Kidney (tissue), 14 donors: ENCODE measurements around the gene AOPEP. TPM values are rescaled to one million over a fixed set of nuclear protein-coding genes. Genes with fewer than 3 reads are reported as not detected.
"Not testable (repeated sequence)": the region's sequence is repeated elsewhere in the genome, so short reads cannot be mapped to it uniquely, and the experiment has no call there.

Source experiments
- DNase-seq, 5 donors: peaks; one replicate each; pipeline ENCODE4 v3.0.0-alpha.2; 2013 to 2020
- FAIRE-seq: peaks from 2 replicates; lab custom pipeline; 2012; peaks lifted over from hg19 to GRCh38; lab: Jason Lieb, UNC
- H3K27ac ChIP-seq, 2 donors: one replicate each; pipeline ENCODE4 v1.7.0; 2013; ENCODE audit warnings: low read depth in 2 of 2, low read length in 2 of 2, inconsistent platforms in 1 of 2
- H3K27me3 ChIP-seq: one replicate; pipeline ENCODE4 v1.7.1; 2013; ENCODE audit warnings: low read length, inconsistent platforms; ENCODE audit not compliant: control insufficient read depth, insufficient read depth
- H3K36me3 ChIP-seq, 3 donors: one replicate each; pipeline versions ENCODE4 v1.7.0 to v1.7.1; 2013; ENCODE audit warnings: low read length in 3 of 3, control low read depth in 1 of 3, inconsistent platforms in 1 of 3; ENCODE audit not compliant: insufficient read depth in 3 of 3, control insufficient read depth in 2 of 3
- H3K4me1 ChIP-seq, 3 donors: one replicate each; pipeline versions ENCODE4 v1.7.0 to v1.7.1; 2013; ENCODE audit warnings: low read length in 3 of 3, inconsistent platforms in 1 of 3, low read depth in 1 of 3; ENCODE audit not compliant: control insufficient read depth in 2 of 3, insufficient read depth in 2 of 3
- H3K4me3 ChIP-seq, 3 donors: one replicate each; pipeline versions ENCODE4 v1.7.0 to v1.8.1; 2013; ENCODE audit warnings: low read length in 3 of 3, control low read depth in 1 of 3, inconsistent platforms in 1 of 3
- H3K9ac ChIP-seq, 3 donors: one replicate each; pipeline versions ENCODE4 v1.7.0 to v1.7.1; 2013; ENCODE audit warnings: low read length in 3 of 3, control low read depth in 1 of 3, inconsistent platforms in 1 of 3
- H3K9me3 ChIP-seq, 3 donors: one replicate each; pipeline versions ENCODE4 v1.7.0 to v1.7.1; 2013; ENCODE audit warnings: low read length in 3 of 3, control low read depth in 1 of 3, inconsistent platforms in 1 of 3; ENCODE audit not compliant: control insufficient read depth in 2 of 3, insufficient read depth in 1 of 3
- CTCF ChIP-seq: IDR thresholded peaks from 3 replicates; pipeline ENCODE4 v1.5.1; 2012; ENCODE audit warnings: mild to moderate bottlenecking, moderate library complexity, borderline replicate concordance; ENCODE audit not compliant: insufficient read depth; ENCODE audit errors: extremely low read depth
- intact Hi-C: fragments of 100-400 bp; cut with DNase I; formaldehyde crosslinking; loops from one replicate; pipeline ENCODE4 v1.11.1; 2022
- polyA plus RNA-seq: library from polyadenylated mRNA; stranded (reverse); fragments of 350-450 nt; fragmentation: Illumina TruSeq; extraction: RNeasy Lipid Tissue Mini Kit (QIAGEN cat#74804); gene quantifications from one replicate; pipeline ENCODE4 v1.2.3, GENCODE V29; 2014; ENCODE audit warnings: low read depth, low replicate concordance; ENCODE audit not compliant: insufficient read depth
- total RNA-seq: library from RNA; stranded (reverse); fragmentation: NEBNext Ultra II Directional; extraction: Animal tissue kit (Norgen Biotek cat#: 25700); gene quantifications from one replicate; pipeline ENCODE4 v1.2.1, GENCODE V29; 2021
- donor health status: control.
- donor health status: control.
- donor health status: control.
- donor health status: control.
- donor health status: control.
- donor health status: DM: yes; HTN: yes; CAD: no.
- donor health status: Normal renal cell carcinoma (clear cell type).

The AOPEP gene
- total and polyA plus RNA-seq, 2 donors from 2014 or later, result 52.2 to 119 TPM

- DNase-seq (no peak), FAIRE-seq (no peak)
- H3K27ac ChIP-seq, result no peak overlapping the region
- peaks cover 3 to 11% (median 6%) of the 10 kb centered on the region in 3 donors for H3K4me1 ChIP-seq
- intact Hi-C loops, result no loop called here
- H3K9me3 ChIP-seq, result no peaks in the 10 kb centered on the region
- no peak overlapping the region for H3K9ac ChIP-seq
- TF ChIP-seq CTCF, result no peak
- no peak overlapping the region for H3K4me3 ChIP-seq
- no peaks in the 10 kb centered on the region for H3K27me3 ChIP-seq
- no peaks in the 10 kb centered on the region for H3K36me3 ChIP-seq
Measured at GRCh38 chr9:94874316-94874715, 147.8 kb downstream of the AOPEP start.

- DNase-seq (peak in 2 of 5 donors; percentile 52 to 57), FAIRE-seq (no peak)
- H3K27me3 ChIP-seq, result no peaks in the 10 kb centered on the region
- H3K9ac ChIP-seq, result no peak overlapping the region
- no peaks in the 10 kb centered on the region for H3K36me3 ChIP-seq
- H3K9me3 ChIP-seq, result no peaks in the 10 kb centered on the region
- intact Hi-C loops, result no loop called here
- H3K4me3 ChIP-seq, result no peak overlapping the region
- H3K27ac ChIP-seq, result no peak overlapping the region
- peaks cover 3 to 7% (median 6%) of the 10 kb centered on the region in 3 donors for H3K4me1 ChIP-seq
- TF ChIP-seq CTCF, result no peak
Measured at GRCh38 chr9:94875300-94876020, 149.0 kb downstream of the AOPEP start.

- DNase-seq, FAIRE-seq, H3K9ac ChIP-seq, H3K27me3 ChIP-seq, intact Hi-C loops, H3K36me3 ChIP-seq, H3K9me3 ChIP-seq, H3K4me3 ChIP-seq, H3K4me1 ChIP-seq, H3K27ac ChIP-seq: not testable (repeated sequence)
Measured at GRCh38 chr9:94878804-94879203, 152.3 kb downstream of the AOPEP start.

- no peak for DNase-seq
- H3K27ac ChIP-seq, result no peak overlapping the region
- H3K9me3 ChIP-seq, result no peaks in the 10 kb centered on the region
- H3K4me3 ChIP-seq, result no peak overlapping the region
- FAIRE-seq, result no peak
- H3K36me3 ChIP-seq, result no peaks in the 10 kb centered on the region
- H3K27me3 ChIP-seq, result no peaks in the 10 kb centered on the region
- H3K4me1 ChIP-seq, result peaks cover 0 to 7% (median 3%) of the 10 kb centered on the region in 3 donors
- TF ChIP-seq CTCF, result no peak
- intact Hi-C loops, result no loop called here
- no peak overlapping the region for H3K9ac ChIP-seq
Measured at GRCh38 chr9:94879230-94879629, 152.7 kb downstream of the AOPEP start.
